ENCODE results near the gene PVALB.
A peak's percentile ranks its signal among the peaks of the same experiment; 100 is the strongest.

PVALB gene

DNA sequence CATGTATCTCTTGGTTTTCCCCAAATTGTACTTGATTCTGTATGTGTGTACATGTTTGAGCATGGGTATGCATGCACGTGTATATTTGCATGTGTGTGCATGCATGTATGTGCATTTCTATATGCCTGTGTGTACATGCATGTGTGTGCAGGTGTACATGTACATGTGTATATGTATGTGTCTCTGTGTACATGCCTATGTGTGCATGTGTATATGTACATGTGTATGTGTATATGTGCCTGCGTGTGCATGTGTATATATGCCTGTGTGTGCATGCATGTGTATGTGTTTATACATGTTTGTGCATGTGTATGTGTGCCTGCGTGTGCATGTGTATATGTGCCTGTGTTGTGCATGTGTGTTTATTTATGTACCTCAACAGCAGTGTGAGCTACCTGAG is 38.6 kb upstream of the PVALB start:
- no peak for DNase-seq (ENCODE audit: low spot score)
- TF ChIP-seq, protein P1, sequence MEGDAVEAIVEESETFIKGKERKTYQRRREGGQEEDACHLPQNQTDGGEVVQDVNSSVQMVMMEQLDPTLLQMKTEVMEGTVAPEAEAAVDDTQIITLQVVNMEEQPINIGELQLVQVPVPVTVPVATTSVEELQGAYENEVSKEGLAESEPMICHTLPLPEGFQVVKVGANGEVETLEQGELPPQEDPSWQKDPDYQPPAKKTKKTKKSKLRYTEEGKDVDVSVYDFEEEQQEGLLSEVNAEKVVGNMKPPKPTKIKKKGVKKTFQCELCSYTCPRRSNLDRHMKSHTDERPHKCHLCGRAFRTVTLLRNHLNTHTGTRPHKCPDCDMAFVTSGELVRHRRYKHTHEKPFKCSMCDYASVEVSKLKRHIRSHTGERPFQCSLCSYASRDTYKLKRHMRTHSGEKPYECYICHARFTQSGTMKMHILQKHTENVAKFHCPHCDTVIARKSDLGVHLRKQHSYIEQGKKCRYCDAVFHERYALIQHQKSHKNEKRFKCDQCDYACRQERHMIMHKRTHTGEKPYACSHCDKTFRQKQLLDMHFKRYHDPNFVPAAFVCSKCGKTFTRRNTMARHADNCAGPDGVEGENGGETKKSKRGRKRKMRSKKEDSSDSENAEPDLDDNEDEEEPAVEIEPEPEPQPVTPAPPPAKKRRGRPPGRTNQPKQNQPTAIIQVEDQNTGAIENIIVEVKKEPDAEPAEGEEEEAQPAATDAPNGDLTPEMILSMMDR (IDR thresholded peaks at IDR 0.05; ENCODE audit: extremely low read depth, missing control alignments) = no peak

DNA sequence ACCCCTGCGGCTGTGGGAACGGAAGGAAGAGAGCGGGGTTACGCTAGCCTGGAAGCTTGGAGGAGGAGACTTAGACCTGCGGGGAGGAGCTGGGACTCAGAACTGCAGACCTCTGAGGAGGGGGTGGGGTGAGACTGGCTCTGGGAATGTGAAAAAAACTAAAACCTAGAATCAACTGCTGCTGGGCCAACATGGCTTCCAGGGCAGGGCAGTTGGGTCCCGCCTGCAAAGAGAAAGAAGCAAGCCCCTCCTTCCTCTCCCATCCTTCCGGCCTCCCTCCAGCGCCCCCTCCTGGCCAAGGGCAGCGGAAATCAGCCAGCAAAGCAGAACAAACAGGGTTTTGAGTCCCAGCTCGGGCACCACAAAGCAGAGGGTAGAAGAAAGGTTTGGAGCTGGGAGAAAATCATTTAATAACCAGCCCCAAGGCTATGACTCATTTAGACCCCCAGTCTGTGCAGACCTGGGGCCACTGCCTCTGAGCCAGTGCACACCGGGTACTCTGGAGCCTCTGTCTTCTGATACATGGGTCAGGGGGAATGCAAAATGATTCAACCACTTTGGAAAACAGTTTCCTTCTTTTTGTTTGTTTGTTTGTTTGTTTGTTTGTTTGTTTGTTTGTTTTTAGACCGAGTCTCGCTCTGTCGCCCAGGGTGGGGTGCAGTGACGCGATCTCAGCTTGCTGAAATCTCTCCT is 36.7 kb upstream of the PVALB start:
- peak; percentile 81 for DNase-seq (ENCODE audit: low spot score)
- TF ChIP-seq, protein P1 (IDR thresholded peaks at IDR 0.05; ENCODE audit: extremely low read depth, missing control alignments) = peak; percentile 67

DNA sequence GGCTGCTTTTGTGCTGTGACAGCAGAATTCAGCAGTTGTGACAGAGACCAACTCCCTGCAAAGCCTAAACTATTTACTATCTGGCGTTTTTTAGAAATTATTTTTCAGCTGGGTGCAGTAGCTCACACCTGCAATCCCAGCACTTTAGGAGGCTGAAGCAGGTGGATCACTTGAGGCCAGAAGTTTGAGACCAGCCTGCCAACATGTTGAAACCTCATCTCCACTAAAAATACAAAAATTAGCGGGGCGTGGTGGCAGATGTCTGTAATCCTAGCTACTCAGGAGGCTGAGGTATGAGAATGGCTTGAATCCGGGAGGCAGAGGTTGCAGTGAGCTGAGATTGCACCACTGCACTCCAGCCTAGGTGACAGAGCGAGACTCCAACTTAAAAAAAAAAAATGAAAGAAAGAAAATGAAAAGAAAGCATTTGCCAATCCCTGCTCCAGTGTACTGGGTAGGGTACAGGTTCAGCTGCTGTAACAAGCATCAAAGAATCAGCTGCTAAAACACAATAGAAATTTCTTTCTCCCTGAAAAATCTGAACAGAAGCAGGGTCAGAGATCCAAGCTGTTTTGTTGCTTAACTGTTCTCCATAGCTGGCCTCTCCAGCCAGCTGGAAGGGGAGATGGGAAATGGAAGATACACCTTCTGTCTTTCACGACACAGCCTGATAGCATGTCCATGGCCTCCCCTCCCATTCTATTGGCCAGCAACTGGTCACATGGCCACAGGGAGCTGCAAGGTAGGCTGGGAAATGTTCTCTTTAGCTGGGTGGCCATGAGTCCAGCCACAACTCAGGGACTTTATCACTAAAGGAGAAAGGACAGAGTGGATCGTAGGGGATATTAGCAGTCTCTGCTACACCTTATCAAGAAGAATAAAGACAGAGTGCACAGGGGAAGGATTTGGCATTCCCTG is 35.5 kb upstream of the PVALB start:
- TF ChIP-seq, protein P1 (IDR thresholded peaks at IDR 0.05; ENCODE audit: extremely low read depth, missing control alignments) = no peak
- DNase-seq (ENCODE audit: low spot score) = no peak

DNA sequence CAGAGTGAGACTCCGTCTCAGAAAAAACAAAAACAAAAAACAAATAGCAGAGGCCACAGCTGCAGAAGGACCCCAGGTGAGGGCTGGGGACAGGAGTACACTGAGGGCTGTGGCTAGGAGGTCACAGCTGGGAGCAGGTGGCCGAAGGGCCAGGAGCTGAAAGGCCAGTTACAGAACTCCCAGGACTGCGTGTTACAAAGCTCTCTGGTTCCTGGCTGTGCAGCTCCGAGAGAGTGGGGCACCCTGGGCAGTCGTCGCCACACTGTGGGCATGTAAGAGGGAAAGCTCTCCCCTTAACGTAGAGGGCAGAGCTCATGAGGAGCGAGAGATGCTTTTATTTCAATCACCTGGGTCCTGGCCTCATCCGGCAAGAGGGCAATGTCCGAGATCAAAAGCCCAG is 33.8 kb upstream of the PVALB start:
- TF ChIP-seq, protein P1 (IDR thresholded peaks at IDR 0.05; ENCODE audit: extremely low read depth, missing control alignments) = no peak

GRCh38 chr22:36850056-36850455 is 33.2 kb upstream of the PVALB start:
- no peak for DNase-seq (ENCODE audit: low spot score)
- TF ChIP-seq, protein P1 (IDR thresholded peaks at IDR 0.05; ENCODE audit: extremely low read depth, missing control alignments) = no peak

More for the DNA sequence above, 33.8 kb upstream of the PVALB start:
- no peak for DNase-seq (ENCODE audit: low spot score)

GRCh38 chr22:36846949-36847348 is 30.1 kb upstream of the PVALB start:
- DNase-seq (ENCODE audit: low spot score) = no peak
- TF ChIP-seq, protein P1 (IDR thresholded peaks at IDR 0.05; ENCODE audit: extremely low read depth, missing control alignments) = no peak

- DNase-seq (ENCODE audit: low spot score) = no peak
- TF ChIP-seq, protein P1 (IDR thresholded peaks at IDR 0.05; ENCODE audit: extremely low read depth, missing control alignments) = no peak
Observed at GRCh38 chr22:36846271-36846670, 29.4 kb upstream of the PVALB start.
